Activated naive CD8-positive, alpha-beta T cell treated with anti-CD3 and anti-CD28 coated beads, Interleukin-2, amount 50 U/mL, for 16 hours (primary cell): ENCODE data around the gene LAMB1.
"Not testable (repeated sequence)": the region's sequence is repeated elsewhere in the genome, so short reads cannot be mapped to it uniquely, and the experiment has no call there.

Experiments used
- DNase-seq: peaks from one replicate; pipeline ENCODE4 v3.0.0-alpha.2; 2020; ENCODE audit warnings: low read depth, low spot score

The LAMB1 gene

DNA sequence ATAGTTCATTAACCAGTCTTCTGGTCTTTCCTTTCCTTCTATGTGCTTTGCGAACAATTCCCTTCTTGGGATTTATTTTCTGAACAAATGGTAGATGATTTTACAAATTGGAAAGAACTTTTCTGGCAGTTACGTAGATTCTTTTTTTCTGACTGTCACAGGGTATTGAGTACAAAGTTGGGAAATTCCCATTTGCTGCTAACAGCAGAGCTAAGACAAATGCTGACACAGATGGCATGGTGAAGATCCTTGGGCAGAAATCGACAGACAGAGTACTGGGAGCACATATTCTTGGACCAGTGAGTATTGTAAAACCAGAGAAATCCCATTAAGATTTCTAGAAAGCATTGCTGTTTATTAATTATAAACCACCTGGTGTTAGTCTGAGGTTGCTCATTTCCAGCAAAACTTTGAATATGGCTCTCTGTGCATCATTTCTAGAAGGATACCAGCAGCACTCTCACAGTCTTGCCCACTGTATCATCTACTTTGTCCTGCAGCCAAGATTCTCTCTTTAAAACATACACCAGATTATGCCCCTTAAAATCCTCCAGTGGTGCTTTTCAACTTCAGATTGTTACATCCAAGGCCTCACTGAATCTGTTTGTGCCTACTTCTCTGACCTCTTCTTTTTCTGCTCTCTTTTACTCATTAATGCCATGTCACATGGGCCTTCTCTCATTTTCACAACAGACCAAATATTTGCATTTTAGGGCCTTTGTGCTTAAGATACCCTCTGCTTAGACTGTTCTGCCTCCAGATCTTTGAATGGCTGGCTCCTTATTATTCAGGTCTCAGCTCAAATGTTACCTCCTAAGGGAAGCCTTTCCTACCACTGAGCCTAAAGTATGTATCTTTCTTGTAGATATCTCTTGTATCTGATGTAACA, 85.0 kb downstream of the LAMB1 start:
- DNase-seq: no peak

DNA sequence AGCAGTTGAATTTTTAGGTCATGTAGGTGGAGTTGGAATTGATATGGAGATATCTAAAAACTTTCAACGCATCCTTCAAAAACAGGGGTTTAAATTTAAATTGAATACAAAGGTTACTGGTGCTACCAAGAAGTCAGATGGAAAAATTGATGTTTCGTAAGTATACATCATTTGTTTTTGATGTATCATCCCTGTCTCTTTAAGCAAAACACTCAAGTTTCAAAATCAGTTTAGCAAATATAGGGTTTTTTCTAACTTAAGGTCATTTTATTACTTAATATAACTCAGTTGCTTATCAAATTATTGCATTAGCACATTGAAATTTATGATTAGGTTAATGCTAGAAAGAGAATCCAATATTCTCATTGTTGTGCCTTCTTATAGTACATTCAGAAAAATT, 87.4 kb downstream of the LAMB1 start:
- no peak for DNase-seq

DNA sequence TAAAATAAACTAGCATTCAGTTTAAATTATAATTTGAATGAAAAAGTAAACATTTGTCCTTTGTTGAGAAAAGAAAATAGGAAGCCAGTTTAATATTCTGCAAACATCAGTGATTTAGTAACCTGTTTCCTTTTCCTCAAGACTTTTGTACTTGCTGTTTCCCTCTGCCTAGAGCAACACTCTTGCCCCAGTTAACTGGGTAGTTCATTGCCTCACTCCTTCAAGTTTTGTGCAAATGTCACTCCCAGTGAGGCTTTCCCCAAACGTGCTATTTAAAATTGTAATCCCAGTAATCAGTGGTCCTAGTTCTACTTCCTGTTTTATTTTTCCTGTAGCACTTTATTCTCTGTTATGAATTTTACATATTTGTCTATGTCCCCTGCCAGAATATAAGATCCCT, 88.1 kb downstream of the LAMB1 start:
- DNase-seq: no peak

DNA sequence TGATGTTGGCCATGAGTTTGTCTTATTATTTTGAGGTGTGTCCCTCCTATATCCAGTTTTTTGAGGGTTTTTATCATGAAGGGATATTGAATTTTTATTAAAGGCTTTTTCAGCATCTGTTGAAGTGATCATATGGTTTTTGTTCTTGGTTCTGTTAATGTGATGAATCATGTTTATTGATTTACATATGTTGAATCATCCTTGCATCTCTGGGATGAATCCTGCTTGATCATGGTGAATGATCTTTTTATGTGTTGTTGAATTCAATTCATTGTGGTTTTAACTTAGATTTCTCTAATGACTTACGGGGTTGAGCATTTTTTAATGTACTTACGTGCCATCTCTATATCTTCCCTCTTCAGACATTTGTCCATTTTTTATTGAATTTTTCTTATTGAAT, 89.1 kb downstream of the LAMB1 start:
- DNase-seq: no peak

DNA sequence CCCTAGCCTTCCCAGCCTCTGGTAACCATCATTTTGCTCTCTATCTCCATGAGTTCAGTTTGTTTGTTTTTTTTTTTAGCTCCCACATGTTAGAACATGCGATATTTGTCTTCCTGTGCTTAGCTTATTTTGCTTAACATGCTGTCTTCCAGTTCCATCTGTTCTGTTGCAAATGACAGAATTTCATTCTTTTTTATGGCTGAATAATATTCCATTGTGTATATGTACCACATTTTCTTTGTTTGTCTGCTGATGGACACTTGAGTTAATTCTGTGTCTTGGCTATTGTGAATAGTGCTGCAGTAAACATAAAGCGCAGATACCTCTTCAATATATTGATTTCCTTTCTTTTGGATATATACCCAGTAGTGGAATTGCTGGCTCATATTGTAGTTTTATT, 91.0 kb downstream of the LAMB1 start:
- DNase-seq: no peak

DNA sequence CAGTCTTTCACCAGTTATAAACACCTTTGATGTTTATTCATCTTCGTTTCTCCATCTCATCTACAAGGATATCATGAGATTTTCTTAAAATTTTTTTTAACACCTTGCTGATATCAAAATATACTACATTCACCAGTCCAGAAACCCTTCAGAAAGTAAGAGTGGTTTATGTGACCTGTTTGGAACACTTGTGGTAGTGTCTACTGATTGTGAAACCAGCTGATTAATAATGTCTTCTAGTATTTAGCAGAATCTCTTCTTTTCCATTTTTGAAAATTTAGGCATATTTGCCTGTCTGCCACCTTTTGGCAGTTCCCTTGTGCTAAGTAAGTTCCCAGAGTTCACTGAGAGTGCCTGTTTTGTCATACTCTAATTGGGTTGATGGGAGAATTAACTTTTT, 93.5 kb downstream of the LAMB1 start:
- no peak for DNase-seq

DNA sequence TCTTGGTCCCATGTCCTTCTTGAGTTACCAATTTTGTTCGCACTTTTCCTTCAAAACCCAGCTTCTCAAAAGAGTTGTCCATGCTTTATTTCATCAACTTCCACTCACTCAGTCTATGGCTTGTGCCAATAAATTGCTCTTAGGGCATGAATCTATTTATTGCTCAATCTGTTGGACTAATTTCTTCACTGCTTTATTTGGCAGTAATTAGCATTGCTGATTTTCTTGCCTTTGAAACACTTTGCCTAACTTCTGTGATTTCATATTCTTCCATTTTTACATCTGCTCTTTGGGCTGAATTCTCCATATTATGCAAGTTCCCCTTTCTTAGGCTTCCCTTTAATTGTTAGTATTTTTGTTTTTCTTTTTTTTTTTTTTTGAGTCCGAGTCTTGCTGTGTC, 95.2 kb downstream of the LAMB1 start:
- DNase-seq: no peak

DNA sequence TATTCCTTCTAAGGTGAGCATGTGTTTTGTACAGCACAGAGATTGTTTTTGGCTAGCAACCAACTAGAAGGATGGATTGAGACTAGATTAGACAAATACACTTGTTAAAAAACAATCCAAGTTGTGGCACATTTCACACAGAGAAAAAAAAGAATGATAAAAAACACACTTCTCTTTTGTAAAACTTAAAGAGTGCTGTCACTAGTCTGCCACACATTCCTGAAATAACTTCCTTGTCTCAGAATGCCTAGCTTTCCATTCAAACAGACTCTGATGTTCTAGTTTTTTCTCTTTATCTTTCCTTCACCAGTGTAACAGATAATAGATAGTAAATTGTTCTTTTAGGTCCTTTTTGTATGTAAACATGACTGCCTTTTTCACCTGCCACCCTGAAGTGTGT, 100.6 kb downstream of the LAMB1 start:
- DNase-seq: no peak

DNA sequence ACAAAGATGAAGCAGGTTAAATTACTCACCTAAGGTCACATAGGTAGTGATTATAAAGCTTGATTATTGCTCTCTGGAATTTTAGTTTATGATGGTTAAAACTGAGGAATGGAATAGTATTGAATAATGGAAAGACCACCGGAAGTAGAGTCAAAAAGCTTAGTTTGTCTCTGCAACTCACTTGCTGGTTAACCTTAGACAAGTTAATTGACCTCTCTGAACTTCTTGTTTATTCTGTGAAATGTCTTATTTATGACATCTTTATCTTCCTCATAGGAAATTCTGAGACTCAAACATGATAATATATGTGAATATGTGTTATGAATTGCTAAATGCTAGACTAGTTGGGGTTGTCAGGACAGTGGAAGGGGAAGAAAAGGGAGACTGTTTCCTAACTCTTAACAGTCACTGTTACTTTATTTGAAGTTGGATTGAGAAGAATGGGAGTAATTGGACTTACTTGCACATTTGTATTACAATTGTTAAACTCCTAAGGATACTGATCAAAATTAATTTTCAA, 102.4 kb downstream of the LAMB1 start:
- DNase-seq: no peak

DNA sequence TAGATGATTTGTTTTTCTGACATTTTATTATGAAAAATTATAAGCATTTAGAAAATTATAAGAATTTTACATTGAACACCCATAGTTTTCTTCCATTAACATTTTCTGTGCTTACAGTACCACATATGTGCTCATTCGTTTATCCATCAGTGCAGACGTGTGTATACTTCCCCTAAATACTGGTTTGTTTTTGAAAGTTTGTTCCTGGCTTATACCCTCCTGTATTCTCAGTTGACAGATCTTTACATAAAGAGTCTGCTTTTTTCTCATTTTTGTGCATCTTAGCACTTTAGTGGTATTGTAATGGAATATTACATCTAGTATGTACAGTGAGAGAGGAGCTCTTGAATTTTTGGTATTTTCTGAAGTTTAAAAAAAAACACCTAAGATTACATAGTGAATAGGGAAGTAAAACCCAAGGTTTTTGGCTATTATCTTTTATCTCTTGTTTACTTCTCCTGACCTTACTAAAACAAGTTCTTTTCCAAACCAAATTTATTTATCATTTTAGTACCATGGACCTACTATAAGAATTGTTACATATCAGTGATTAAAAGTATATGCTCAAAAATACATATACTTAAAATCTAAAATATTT, 103.9 kb downstream of the LAMB1 start:
- DNase-seq: no peak

DNA sequence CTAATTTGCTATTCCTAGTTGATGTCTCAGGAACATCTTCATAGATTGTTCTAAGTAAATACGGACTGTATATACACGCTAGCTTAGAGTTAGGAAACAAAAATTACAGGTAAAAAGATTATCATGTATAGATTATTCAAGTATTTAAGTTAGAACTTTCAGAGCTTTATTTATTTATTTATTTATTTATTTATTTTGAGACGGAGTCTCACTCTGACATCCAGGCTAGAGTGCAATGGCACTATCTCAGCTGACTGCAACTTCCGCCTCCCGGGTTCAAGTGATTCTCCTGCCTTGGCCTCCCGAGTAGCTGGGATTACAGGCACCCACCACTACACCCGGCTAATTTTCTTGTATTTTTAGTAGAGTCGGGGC, 110.6 kb downstream of the LAMB1 start:
- DNase-seq: not testable (repeated sequence)

DNA sequence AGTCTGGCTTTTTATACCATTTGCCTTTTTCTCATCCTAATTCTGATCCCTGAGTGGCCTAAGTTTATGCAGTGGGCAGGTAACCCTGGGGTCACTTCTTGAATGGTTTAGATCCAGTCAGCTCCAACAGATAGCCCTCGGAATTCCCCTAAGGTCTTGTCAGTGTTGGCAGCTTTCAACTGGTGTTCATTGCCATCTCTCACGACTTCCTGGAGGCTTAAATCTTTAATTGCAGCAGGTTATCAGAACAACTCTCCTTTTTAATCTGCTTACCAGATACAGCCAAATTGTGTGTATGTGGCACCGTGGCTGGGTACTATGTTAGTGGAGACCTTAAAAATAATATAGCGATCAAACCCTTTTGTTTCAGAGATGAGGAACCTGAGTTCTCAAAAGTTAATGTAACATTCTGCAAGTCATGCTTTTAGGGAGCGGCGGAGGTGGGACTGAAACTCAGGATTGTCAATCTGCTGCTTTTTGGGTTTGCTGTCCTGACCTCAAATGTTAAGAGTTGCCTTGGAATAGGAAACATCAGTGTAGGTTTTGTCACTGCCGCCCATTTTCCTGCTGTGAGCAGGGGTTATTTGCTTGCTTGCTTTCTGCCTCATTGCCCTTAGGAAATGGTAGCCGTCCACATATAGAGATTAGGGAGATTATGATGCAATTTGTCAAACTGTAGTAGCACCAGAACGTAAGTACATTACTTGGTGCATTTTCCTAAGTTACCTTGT, 111.2 kb downstream of the LAMB1 start:
- DNase-seq: no peak

DNA sequence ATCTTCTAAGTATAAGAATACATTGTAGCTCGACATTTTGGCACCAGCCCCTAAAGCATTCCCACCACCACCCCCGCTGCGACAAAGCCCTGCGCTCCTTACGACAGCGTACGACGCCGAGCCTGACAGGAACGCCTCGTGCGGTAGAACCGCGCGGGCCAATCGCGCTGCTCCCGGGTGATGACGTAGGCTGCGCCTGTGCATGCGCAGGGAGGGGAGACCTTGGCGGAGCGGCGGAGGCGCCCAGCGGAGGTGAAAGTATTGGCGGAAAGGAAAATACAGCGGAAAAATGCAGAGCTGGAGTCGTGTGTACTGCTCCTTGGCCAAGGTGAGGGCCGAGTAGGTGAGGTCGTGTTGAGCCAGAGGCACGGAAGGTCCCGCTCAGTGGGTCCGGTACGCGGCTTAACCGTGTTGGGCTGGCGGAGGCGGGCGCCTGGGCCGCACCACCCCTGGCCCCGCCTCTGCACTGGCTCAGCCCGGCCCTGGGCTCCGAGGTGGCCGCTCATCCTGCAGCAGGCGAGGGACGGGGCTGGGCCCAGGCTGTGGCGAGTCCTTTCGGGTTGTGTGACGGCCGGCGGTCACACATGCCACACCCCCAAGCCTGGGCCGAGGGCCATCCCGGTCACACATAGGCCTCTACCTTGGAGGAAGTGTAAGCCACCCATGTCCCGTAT, 111.9 kb downstream of the LAMB1 start, which contains the start of gene DLD:
DLD (plus strand) TSS at position 222 of the 674 bp plus-strand sequence; CDS start at position 290, 68 bp downstream.
- peak; percentile 81 for DNase-seq

DNA sequence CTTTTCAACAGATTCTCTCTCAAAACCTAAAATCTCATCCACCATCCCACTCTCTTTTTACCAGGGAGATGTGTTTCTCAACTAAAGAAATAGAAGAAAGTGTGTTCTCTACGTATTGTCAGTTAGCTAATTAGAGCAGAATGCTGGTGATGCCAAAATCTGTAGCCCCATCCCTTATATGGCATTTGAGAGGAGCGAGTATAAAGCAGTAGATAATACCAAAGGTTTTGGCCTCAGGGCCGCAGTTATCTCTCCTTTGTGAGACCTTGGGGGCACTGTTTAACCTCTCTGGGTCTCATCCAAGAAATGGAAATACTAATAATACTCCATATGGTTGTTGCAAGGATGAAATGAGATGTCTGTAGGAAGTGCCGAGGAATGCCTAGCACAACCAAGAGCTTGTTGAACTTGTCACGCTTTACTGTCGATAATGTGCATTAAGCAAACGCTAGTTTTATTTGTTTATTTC, 112.4 kb downstream of the LAMB1 start:
- no peak for DNase-seq

DNA sequence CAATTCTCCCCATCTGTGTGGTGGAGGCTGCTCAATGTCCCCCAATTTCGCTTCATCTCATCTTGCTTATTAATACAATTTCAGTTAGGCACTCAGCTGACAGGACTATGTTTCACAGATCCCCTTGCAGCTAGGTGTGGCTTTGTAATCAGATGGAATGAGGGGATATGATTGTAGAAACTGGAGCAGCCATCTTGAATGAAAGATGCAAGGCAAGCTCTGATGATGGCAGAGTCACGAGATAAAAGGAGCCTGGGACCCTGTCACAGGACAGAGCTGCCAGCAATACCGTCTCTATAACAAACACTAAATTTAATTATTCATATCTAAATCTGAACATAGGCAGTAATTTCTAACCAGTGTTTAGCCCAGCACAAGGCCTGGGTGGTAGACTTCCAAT, 113.0 kb downstream of the LAMB1 start:
- DNase-seq: no peak

DNA sequence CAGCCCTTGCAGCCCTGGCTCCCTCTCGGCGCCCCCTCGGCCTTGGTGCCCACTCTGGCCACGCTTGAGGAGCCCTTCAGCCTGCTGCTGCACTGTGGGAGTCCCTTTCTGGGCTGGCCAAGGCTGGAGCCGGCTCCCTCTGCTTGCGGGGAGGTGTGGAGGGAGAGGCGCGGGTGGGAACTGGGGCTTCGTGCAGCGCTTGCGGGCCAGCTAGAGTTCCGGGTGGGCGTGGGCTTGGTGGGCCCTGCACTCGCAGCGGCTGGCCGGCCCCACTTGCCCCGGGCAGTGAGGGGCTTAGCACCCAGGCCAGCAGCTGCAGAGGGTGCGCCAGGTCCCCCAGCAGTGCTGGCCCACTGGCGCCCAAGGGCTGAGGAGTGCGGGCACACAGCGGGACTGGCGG, 115.1 kb downstream of the LAMB1 start:
- not testable (repeated sequence) for DNase-seq

DNA sequence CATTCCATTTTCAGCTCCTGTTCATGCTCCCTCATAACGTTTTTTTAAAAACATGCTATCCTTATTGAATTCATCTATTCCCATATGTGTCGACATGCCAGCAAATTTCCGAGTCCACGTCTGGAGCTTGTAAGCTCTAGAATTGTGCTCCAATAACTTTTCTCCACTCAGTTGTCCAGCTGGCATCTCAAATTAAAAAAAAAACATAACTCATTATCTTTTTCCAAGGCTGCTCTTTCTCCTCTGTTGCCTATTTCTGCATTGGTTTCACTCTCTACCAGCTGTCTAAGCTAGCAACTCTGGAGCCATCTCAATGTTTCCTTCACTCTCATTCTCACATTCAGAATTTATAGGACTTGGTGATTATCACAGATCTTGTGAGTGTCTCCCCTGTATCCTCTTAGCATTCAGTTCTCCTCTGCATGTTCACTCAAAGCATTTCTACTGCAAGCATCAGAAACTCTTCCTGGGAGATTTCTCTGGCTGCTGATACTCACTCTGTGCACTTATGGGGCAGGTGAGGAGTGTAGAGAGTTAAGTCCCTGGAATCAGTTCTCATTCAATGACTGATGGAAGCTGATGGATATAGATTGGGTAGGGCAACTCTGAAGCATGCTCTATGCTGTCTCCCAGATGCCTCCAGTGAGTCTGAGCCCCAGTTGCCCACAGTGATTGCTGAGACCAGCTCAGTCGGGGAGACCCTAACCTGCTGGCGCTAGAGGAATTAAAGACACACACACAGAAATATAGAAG, 118.7 kb downstream of the LAMB1 start:
- no peak for DNase-seq

DNA sequence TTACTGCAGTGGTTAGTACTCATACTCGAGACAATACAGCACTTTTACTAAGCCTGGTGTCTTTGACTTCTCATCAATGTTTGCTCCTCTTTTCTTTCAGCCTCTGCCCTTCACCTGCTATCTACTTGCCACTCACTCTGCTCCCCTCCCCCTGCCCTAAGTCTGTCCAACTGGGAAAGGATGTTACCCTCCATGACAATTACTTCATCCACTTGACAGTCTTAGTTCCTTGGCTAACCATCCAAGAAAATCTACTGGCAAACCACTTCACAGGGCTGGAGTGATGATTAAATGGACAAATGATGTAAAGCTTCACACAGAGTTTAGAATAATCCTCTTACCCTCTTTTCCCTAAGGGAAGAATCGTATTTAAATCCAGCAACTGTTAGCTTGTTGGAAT, 120.2 kb downstream of the LAMB1 start:
- DNase-seq: no peak

DNA sequence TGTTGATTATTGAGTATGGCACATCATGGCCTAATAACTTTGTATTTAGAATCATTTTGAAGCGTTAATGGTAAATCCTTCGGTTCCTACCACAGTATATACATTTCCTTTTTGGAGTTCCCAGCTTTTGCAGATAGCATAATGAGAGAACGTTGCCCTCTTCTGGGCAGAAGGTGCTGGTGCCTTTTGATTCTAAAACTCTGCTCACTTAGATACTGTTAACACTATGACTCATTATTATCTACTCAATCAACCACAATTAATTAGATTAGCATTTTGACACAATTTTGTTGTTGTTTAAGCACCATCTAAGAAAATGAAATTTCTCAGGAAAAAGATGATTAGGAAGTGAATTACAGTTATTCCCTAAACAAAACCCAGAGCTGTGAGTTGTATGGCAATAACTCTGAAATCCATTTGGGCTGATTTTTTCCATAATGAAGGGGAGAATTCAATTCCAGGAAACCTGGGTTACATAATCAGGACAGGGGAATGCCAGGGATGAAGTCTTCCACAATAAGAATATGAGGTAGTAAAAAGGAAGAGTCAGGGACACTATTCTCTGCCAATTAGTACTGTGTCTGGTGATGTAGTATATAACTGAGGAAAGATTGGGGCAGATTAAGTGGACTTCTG, 123.4 kb downstream of the LAMB1 start:
- no peak for DNase-seq

DNA sequence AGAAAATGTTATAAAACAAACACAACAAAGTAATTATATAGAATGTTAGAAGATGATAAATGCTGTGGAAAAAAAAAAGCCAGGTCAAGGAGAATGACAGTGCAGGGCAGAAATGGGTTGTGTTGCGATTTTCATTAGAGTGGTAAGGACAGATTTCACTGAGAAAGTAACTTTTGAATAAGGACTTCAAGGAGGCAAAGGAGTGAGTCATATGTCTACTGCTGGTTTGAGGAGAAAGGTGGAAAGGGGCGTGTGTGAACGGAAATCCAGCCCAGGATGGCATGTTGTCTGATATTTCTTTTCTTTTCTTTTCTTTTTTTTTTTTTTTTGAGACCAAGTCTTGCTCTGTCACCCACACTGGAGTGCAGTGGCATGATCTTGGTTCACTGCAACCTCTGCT, 124.3 kb downstream of the LAMB1 start:
- DNase-seq: no peak
